IPS-15b (cell line): ENCODE results near the gene F2RL1.

Experiments
- H3K27me3 ChIP-seq: one replicate; pipeline ENCODE4 v1.6.1; 2013; ENCODE audit warnings: low read length; ENCODE audit not compliant: control insufficient read depth, insufficient read depth
- H3K36me3 ChIP-seq: one replicate; pipeline ENCODE4 v1.6.1; 2013; ENCODE audit warnings: low read length; ENCODE audit not compliant: control insufficient read depth, insufficient read depth
- H3K4me1 ChIP-seq: one replicate; pipeline ENCODE4 v1.6.1; 2013; ENCODE audit warnings: mild to moderate bottlenecking, low read length; ENCODE audit not compliant: control insufficient read depth, insufficient read depth
- H3K4me3 ChIP-seq: one replicate; pipeline ENCODE4 v1.5.1; 2013; ENCODE audit warnings: low read depth, low read length
- H3K9ac ChIP-seq: one replicate; pipeline ENCODE4 v1.6.1; 2013; ENCODE audit warnings: low read depth, mild to moderate bottlenecking, low read length
- H3K9me3 ChIP-seq: one replicate; pipeline ENCODE4 v1.6.1; 2013; ENCODE audit warnings: mild to moderate bottlenecking, low read length; ENCODE audit not compliant: control insufficient read depth, insufficient read depth

The F2RL1 gene

GRCh38 chr5:76789991-76790581 is 28.7 kb upstream of the F2RL1 start:
- H3K4me1 ChIP-seq = peaks cover 2% of the 10 kb centered on the region
- H3K9ac ChIP-seq = no peak overlapping the region
- no peaks in the 10 kb centered on the region for H3K9me3 ChIP-seq
- H3K36me3 ChIP-seq = no peaks in the 10 kb centered on the region
- no peaks in the 10 kb centered on the region for H3K27me3 ChIP-seq
- no peak overlapping the region for H3K4me3 ChIP-seq

GRCh38 chr5:76790632-76791290 is 28.1 kb upstream of the F2RL1 start:
- Histone ChIP-seq H3K4me3 (no peak overlapping the region), H3K9me3 (no peaks in the 10 kb centered on the region), H3K27me3 (no peaks in the 10 kb centered on the region), H3K4me1 (peaks cover 2% of the 10 kb centered on the region), H3K36me3 (no peaks in the 10 kb centered on the region), H3K9ac (no peak overlapping the region)

- Histone ChIP-seq H3K4me1 (peaks cover 2% of the 10 kb centered on the region), H3K27me3 (no peaks in the 10 kb centered on the region), H3K36me3 (no peaks in the 10 kb centered on the region), H3K9me3 (no peaks in the 10 kb centered on the region), H3K4me3 (no peak overlapping the region), H3K9ac (no peak overlapping the region)
These were observed 27.4 kb upstream of the F2RL1 start for GRCh38 chr5:76791461-76791860.

- no peaks in the 10 kb centered on the region for H3K4me1 ChIP-seq
- H3K36me3 ChIP-seq = no peaks in the 10 kb centered on the region
- no peaks in the 10 kb centered on the region for H3K9me3 ChIP-seq
- H3K4me3 ChIP-seq = no peak overlapping the region
- H3K9ac ChIP-seq = no peak overlapping the region
- no peaks in the 10 kb centered on the region for H3K27me3 ChIP-seq
These were observed 24.0 kb upstream of the F2RL1 start for GRCh38 chr5:76794871-76795270.

- Histone ChIP-seq H3K4me1 (no peaks in the 10 kb centered on the region), H3K9me3 (no peaks in the 10 kb centered on the region), H3K27me3 (no peaks in the 10 kb centered on the region), H3K9ac (no peak overlapping the region), H3K36me3 (no peaks in the 10 kb centered on the region), H3K4me3 (no peak overlapping the region)
These were observed 19.2 kb upstream of the F2RL1 start for GRCh38 chr5:76799588-76799987.

GRCh38 chr5:76800579-76800978 is 18.3 kb upstream of the F2RL1 start:
- H3K4me1 ChIP-seq = peaks cover under 1% of the 10 kb centered on the region
- H3K9me3 ChIP-seq = no peaks in the 10 kb centered on the region
- H3K4me3 ChIP-seq = no peak overlapping the region
- no peaks in the 10 kb centered on the region for H3K36me3 ChIP-seq
- no peaks in the 10 kb centered on the region for H3K27me3 ChIP-seq
- no peak overlapping the region for H3K9ac ChIP-seq

- no peaks in the 10 kb centered on the region for H3K27me3 ChIP-seq
- H3K9me3 ChIP-seq = no peaks in the 10 kb centered on the region
- H3K9ac ChIP-seq = no peak overlapping the region
- peaks cover 6% of the 10 kb centered on the region for H3K4me1 ChIP-seq
- no peak overlapping the region for H3K4me3 ChIP-seq
- no peaks in the 10 kb centered on the region for H3K36me3 ChIP-seq
These were observed 17.5 kb upstream of the F2RL1 start for GRCh38 chr5:76801159-76801802.

GRCh38 chr5:76801803-76802195 is 17.0 kb upstream of the F2RL1 start:
- Histone ChIP-seq H3K4me1 (peaks cover 6% of the 10 kb centered on the region), H3K9ac (no peak overlapping the region), H3K9me3 (no peaks in the 10 kb centered on the region), H3K27me3 (no peaks in the 10 kb centered on the region), H3K36me3 (no peaks in the 10 kb centered on the region), H3K4me3 (no peak overlapping the region)

- Histone ChIP-seq H3K36me3 (no peaks in the 10 kb centered on the region), H3K4me3 (no peak overlapping the region), H3K9ac (no peak overlapping the region), H3K4me1 (peaks cover 20% of the 10 kb centered on the region), H3K9me3 (no peaks in the 10 kb centered on the region), H3K27me3 (no peaks in the 10 kb centered on the region)
These were observed 14.6 kb upstream of the F2RL1 start for GRCh38 chr5:76804266-76804665.

- Histone ChIP-seq H3K27me3 (no peaks in the 10 kb centered on the region), H3K9me3 (no peaks in the 10 kb centered on the region), H3K4me3 (peak overlapping the region; percentile 30), H3K36me3 (peaks cover under 1% of the 10 kb centered on the region), H3K4me1 (peaks cover 22% of the 10 kb centered on the region), H3K9ac (peak overlapping the region; percentile 48)
These were observed 12.9 kb upstream of the F2RL1 start for GRCh38 chr5:76805821-76806505.

- Histone ChIP-seq H3K4me3 (peak overlapping the region; percentile 23), H3K9ac (peak overlapping the region; percentile 28), H3K9me3 (no peaks in the 10 kb centered on the region), H3K27me3 (no peaks in the 10 kb centered on the region), H3K36me3 (peaks cover 4% of the 10 kb centered on the region), H3K4me1 (peaks cover 22% of the 10 kb centered on the region)
These were observed 11.5 kb upstream of the F2RL1 start for GRCh38 chr5:76807296-76807695.
